OCI-LY7 (cell line): Measurements from ENCODE around the gene EPAS1. TPM values are rescaled to one million over a fixed set of nuclear protein-coding genes. Genes with fewer than 3 reads are reported as not detected.

ENCODE experiments used
- BruUV-seq: library from RNA; stranded (reverse); fragments of 400-500 nt; replicated peaks from 2 replicates; lab custom pipeline; 2021; lab: Mats Ljungman, UMichigan
- CTCF ChIA-PET: fragments of 300-600 bp; sonication (Branson Sonifier 250); formaldehyde crosslinking; loops from one replicate; lab custom pipeline; 2022; ENCODE audit warnings: antibody characterized with exemption; ENCODE audit not compliant: unreplicated experiment; lab: Charles Lee
- POLR2A ChIA-PET: fragments of 300-600 bp; sonication (Branson Sonifier 250); formaldehyde crosslinking; loops from one replicate; lab custom pipeline; 2022; ENCODE audit warnings: antibody characterized with exemption; lab: Charles Lee
- DNase-seq: peaks from one replicate; pipeline ENCODE4 v3.0.0-alpha.2; 2015; ENCODE audit warnings: low spot score
- H2AFZ ChIP-seq: fragments of 200-600 bp; sonication (generic), shearing (Covaris generic); 2 replicates; pipeline ENCODE4 v1.6.1; 2014; ENCODE audit warnings: mild to moderate bottlenecking, antibody characterized with exemption, low read length, moderate library complexity
- H3K27ac ChIP-seq: fragments of 200-600 bp; sonication (generic); 2 replicates; pipeline ENCODE4 v1.5.1; 2014; ENCODE audit warnings: mixed run types, low read depth, mild to moderate bottlenecking, moderate library complexity, low read length, inconsistent platforms; ENCODE audit not compliant: poor library complexity, severe bottlenecking
- H3K36me3 ChIP-seq: fragments of 200-600 bp; sonication (generic); 2 replicates; pipeline ENCODE4 v1.6.1; 2014; ENCODE audit warnings: mild to moderate bottlenecking, antibody characterized with exemption, low read length, moderate library complexity, mixed read lengths; ENCODE audit not compliant: insufficient read depth
- H3K4me1 ChIP-seq: fragments of 200-600 bp; sonication (generic); 2 replicates; pipeline ENCODE4 v1.5.1; 2014; ENCODE audit warnings: mild to moderate bottlenecking, low read length; ENCODE audit not compliant: insufficient read depth, poor library complexity, severe bottlenecking
- H3K4me2 ChIP-seq: fragments of 200-600 bp; sonication (generic); 2 replicates; pipeline ENCODE4 v1.6.1; 2014; ENCODE audit warnings: mild to moderate bottlenecking, low read length
- H3K4me3 ChIP-seq: fragments of 200-600 bp; sonication (generic); 2 replicates; pipeline ENCODE4 v1.5.1; 2014; ENCODE audit warnings: mild to moderate bottlenecking, low read depth, low read length; ENCODE audit not compliant: poor library complexity, severe bottlenecking
- H3K79me2 ChIP-seq: fragments of 200-600 bp; sonication (generic); 2 replicates; pipeline ENCODE4 v1.6.1; 2016; ENCODE audit warnings: low read depth, mild to moderate bottlenecking, low read length, moderate library complexity, mixed read lengths; ENCODE audit not compliant: insufficient read depth
- H3K9me2 ChIP-seq: fragments of 200-600 bp; sonication (generic); 2 replicates; pipeline ENCODE4 v1.6.1; 2016; ENCODE audit warnings: mild to moderate bottlenecking, low read length, mixed read lengths; ENCODE audit not compliant: insufficient read depth
- H3K9me3 ChIP-seq: fragments of 200-600 bp; sonication (generic); 2 replicates; pipeline ENCODE4 v1.6.1; 2014; ENCODE audit warnings: mild to moderate bottlenecking, mixed run types, low read length, mixed read lengths
- H4K20me1 ChIP-seq: fragments of 200-600 bp; sonication (generic); 2 replicates; pipeline ENCODE4 v1.6.1; 2014; ENCODE audit warnings: mild to moderate bottlenecking, antibody characterized with exemption, low read length, moderate library complexity, mixed read lengths; ENCODE audit not compliant: insufficient read depth
- EZH2phosphoT487 ChIP-seq: fragments of 200-600 bp; sonication (generic); IDR thresholded peaks from 2 replicates; pipeline ENCODE4 v1.6.1; 2018; ENCODE audit warnings: low read depth, borderline replicate concordance, mild to moderate bottlenecking, mixed run types, antibody characterized with exemption, low read length, moderate library complexity, mixed read lengths
- intact Hi-C: fragments of 100-400 bp; cut with micrococcal nuclease; formaldehyde crosslinking; loops from one replicate; pipeline ENCODE4 v1.10.0; 2022; ENCODE audit not compliant: unreplicated experiment
- total RNA-seq, 2 experiments: library from RNA; depleted of rRNA in 1 of 2; stranded (reverse); fragments of >200 nt in 1 of 2; shearing (Covaris generic) in 1 of 2; gene quantifications; 2 replicates each; pipeline ENCODE4 v1.2.3, GENCODE V29; 2014 to 2022
- TF ChIP-seq, protein P1 (sequence below): fragments of 200-600 bp; sonication (generic); conservative IDR thresholded peaks from 2 replicates; pipeline ENCODE4 v1.5.1; 2014; ENCODE audit warnings: mild to moderate bottlenecking, antibody characterized with exemption, low read length, moderate library complexity, mixed read lengths

EPAS1 gene
- total RNA-seq, 2 experiments from 2014 or later = 0.74 TPM; not detected in 1

DNA sequence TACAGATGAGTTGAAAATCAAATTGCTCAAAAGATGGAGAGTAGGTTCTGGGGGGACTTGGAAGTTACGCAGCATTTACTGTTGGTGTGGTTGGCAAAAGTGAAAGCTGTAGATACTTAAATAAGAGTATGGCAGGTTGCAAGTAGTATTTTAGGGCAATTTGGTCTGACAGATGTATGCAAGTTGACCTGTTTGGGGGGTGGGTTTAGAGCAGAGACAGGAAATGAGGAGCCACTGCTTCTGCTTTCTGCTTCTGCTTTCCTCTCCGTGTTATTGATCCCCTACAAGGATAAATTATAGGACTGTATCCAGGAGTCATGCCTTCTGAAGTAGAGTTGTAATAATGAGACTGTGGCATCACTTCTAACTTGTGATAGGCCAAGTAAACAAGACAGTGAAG is 71.2 kb downstream of the EPAS1 start:
- no TSS peak for BruUV-seq
- H3K27ac ChIP-seq = no peak overlapping the region
- peak overlapping the region; percentile 9; the same call in 1 of the 2 replicates for H3K4me2 ChIP-seq
- no peak overlapping the region for H2AFZ ChIP-seq
- ChIA-PET POLR2A (no interaction called here), CTCF (no interaction called here)
- H3K9me3 ChIP-seq = no peaks in the 10 kb centered on the region
- DNase-seq = no peak
- H3K9me2 ChIP-seq = no peaks in the 10 kb centered on the region
- TF ChIP-seq, protein P1, sequence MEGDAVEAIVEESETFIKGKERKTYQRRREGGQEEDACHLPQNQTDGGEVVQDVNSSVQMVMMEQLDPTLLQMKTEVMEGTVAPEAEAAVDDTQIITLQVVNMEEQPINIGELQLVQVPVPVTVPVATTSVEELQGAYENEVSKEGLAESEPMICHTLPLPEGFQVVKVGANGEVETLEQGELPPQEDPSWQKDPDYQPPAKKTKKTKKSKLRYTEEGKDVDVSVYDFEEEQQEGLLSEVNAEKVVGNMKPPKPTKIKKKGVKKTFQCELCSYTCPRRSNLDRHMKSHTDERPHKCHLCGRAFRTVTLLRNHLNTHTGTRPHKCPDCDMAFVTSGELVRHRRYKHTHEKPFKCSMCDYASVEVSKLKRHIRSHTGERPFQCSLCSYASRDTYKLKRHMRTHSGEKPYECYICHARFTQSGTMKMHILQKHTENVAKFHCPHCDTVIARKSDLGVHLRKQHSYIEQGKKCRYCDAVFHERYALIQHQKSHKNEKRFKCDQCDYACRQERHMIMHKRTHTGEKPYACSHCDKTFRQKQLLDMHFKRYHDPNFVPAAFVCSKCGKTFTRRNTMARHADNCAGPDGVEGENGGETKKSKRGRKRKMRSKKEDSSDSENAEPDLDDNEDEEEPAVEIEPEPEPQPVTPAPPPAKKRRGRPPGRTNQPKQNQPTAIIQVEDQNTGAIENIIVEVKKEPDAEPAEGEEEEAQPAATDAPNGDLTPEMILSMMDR = no peak
- TF ChIP-seq EZH2phosphoT487 = no peak
- H3K4me1 ChIP-seq = no peaks in the 10 kb centered on the region
- H3K36me3 ChIP-seq = no peaks in the 10 kb centered on the region
- no peaks in the 10 kb centered on the region for H4K20me1 ChIP-seq
- no peak overlapping the region for H3K4me3 ChIP-seq
- intact Hi-C loops = loop anchor here (5.0 to 10.0 kb wide), 4 partner anchors 174 to 724 kb away; no protein-coding TSS in a partner anchor
- H3K79me2 ChIP-seq = no peaks in the 10 kb centered on the region

DNA sequence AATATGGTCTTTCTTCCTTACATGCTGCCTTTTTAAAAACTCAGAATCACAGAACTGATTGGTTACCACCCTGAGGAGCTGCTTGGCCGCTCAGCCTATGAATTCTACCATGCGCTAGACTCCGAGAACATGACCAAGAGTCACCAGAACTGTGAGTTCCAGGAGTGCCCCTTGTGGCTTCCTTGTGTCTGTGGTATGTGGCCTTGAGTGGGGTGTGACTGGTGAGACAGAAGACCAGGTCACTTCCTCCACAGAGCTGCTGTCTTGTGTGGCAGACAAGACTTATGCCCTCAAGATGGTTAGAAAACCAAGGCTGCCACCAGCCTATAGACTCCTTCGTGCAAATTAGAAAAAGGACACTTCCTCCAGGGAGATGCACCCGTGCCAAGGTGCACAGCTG is 72.6 kb downstream of the EPAS1 start:
- CTCF ChIA-PET = no interaction called here
- TF ChIP-seq, protein P1 = no peak
- TF ChIP-seq EZH2phosphoT487 = no peak

DNA sequence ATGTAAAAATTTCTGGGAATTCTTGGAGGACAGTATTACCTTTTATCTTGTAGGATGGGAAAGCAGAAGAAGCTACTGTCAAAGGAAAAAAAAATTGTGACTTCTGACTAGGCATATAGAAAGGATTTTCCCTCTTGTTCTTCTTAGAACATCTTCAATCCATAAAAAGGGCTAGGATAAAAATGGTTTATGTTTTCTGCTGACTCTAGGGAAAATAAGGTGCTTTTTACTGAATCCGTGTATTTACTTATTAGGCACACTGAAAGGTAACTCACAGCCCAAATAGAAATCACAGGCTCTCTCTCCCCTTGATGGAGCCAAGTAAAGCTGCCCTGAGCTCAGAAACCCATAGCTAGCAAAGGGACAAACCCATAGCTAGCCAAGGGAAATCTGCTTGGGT is 74.6 kb downstream of the EPAS1 start:
- Histone ChIP-seq H2AFZ (no peak overlapping the region), H3K4me2 (no peak overlapping the region), H4K20me1 (no peaks in the 10 kb centered on the region), H3K9me2 (no peaks in the 10 kb centered on the region), H3K4me1 (no peaks in the 10 kb centered on the region), H3K79me2 (no peaks in the 10 kb centered on the region), H3K9me3 (no peaks in the 10 kb centered on the region), H3K27ac (no peak overlapping the region), H3K4me3 (no peak overlapping the region), H3K36me3 (no peaks in the 10 kb centered on the region)
- BruUV-seq = no TSS peak
- ChIA-PET POLR2A (interaction anchor here (0.6 kb wide), 1 partner anchor 188 kb away, joined by 3 read pairs; no protein-coding TSS in a partner anchor), CTCF (no interaction called here)
- intact Hi-C loops = no loop called here
- DNase-seq = no peak
- no peak for TF ChIP-seq EZH2phosphoT487
- TF ChIP-seq, protein P1 = no peak

More for the DNA sequence above, 72.6 kb downstream of the EPAS1 start:
- H3K4me3 ChIP-seq = no peak overlapping the region
- DNase-seq = no peak
- POLR2A ChIA-PET = no interaction called here
- no peak overlapping the region for H3K4me2 ChIP-seq
- no peaks in the 10 kb centered on the region for H3K9me3 ChIP-seq
- no peaks in the 10 kb centered on the region for H3K79me2 ChIP-seq
- no peaks in the 10 kb centered on the region for H3K36me3 ChIP-seq
- no TSS peak for BruUV-seq
- H3K9me2 ChIP-seq = no peaks in the 10 kb centered on the region
- H4K20me1 ChIP-seq = no peaks in the 10 kb centered on the region
- H3K27ac ChIP-seq = no peak overlapping the region
- intact Hi-C loops = loop anchor here (5.0 to 10.0 kb wide), 4 partner anchors 175 to 725 kb away; no protein-coding TSS in a partner anchor
- no peaks in the 10 kb centered on the region for H3K4me1 ChIP-seq
- no peak overlapping the region for H2AFZ ChIP-seq
